IPS-15b (cell line): Measurements from ENCODE around the gene CKAP2L.
A peak's percentile ranks its signal among the peaks of the same experiment; 100 is the strongest.

Experiments used
- H3K27me3 ChIP-seq: one replicate; pipeline ENCODE4 v1.6.1; 2013; ENCODE audit warnings: low read length; ENCODE audit not compliant: control insufficient read depth, insufficient read depth
- H3K36me3 ChIP-seq: one replicate; pipeline ENCODE4 v1.6.1; 2013; ENCODE audit warnings: low read length; ENCODE audit not compliant: control insufficient read depth, insufficient read depth
- H3K4me1 ChIP-seq: one replicate; pipeline ENCODE4 v1.6.1; 2013; ENCODE audit warnings: mild to moderate bottlenecking, low read length; ENCODE audit not compliant: control insufficient read depth, insufficient read depth
- H3K4me3 ChIP-seq: one replicate; pipeline ENCODE4 v1.5.1; 2013; ENCODE audit warnings: low read depth, low read length
- H3K9ac ChIP-seq: one replicate; pipeline ENCODE4 v1.6.1; 2013; ENCODE audit warnings: low read depth, mild to moderate bottlenecking, low read length
- H3K9me3 ChIP-seq: one replicate; pipeline ENCODE4 v1.6.1; 2013; ENCODE audit warnings: mild to moderate bottlenecking, low read length; ENCODE audit not compliant: control insufficient read depth, insufficient read depth

CKAP2L gene

GRCh38 chr2:112764071-112765044 lies at the start of gene CKAP2L:
Gene CKAP2L, minus strand, starts transcription at chr2:112764609. Its CDS starts 11 bp downstream, at chr2:112764598.
- Histone ChIP-seq H3K36me3 (peaks cover 6% of the 10 kb centered on the region), H3K9me3 (no peaks in the 10 kb centered on the region), H3K27me3 (no peaks in the 10 kb centered on the region), H3K4me1 (peaks cover 7% of the 10 kb centered on the region), H3K4me3 (peak within 1 kb of the TSS; percentile 73), H3K9ac (no peak within 1 kb of the TSS)

GRCh38 chr2:112813280-112813966 lies 49.0 kb upstream of the CKAP2L start:
- Histone ChIP-seq H3K4me3 (no peak overlapping the region), H3K36me3 (no peaks in the 10 kb centered on the region), H3K4me1 (peaks cover 20% of the 10 kb centered on the region), H3K27me3 (no peaks in the 10 kb centered on the region), H3K9me3 (no peaks in the 10 kb centered on the region), H3K9ac (no peak overlapping the region)

DNA sequence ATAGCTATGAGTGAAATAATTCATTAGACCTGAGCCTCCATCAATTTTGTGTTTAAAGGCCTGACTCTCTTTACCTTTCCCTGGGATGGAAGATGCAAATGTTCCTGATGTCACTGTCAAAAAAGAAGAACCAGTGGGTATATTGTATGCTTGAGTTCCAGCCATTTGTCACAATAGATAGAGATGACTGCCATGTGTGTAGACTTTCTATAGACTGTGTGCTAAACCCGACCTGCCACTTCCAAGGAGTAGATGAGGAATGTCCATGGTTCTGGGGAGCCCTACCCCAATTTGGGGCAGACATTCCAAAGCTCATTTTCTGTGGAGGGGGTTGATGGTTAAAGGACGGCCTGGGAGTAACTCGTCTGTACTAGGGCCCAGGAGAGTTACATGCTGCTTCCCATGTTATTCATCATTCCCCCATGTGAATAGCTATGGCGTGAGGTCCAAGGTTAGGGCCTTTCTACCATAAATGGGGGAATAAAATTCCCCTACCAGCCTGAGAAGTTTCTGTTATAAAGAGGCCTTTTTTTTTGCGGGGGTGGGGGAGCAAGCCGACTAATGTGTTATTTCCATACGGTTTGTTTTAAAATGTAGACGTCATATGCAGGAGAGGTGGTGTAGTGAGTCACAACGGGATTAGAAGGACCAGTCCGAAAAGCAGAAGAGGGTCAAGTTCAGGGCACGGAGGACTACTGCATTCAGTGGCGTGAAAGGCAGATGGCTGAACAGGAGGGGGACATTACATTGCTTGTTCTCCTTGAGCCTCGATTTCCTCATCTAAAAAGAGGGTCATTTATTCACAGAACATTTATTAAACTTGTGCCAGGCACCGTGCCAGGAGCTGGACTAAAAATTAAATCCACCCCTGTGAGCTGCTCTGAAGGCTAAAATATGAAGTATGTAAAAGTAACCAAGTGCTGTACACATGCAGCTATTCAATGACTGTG lies 48.2 kb upstream of the CKAP2L start:
- H3K4me3 ChIP-seq, result no peak overlapping the region
- peaks cover 16% of the 10 kb centered on the region for H3K4me1 ChIP-seq
- H3K36me3 ChIP-seq, result no peaks in the 10 kb centered on the region
- H3K27me3 ChIP-seq, result no peaks in the 10 kb centered on the region
- H3K9ac ChIP-seq, result no peak overlapping the region
- no peaks in the 10 kb centered on the region for H3K9me3 ChIP-seq

GRCh38 chr2:112811841-112812306 lies 47.5 kb upstream of the CKAP2L start:
- H3K36me3 ChIP-seq, result no peaks in the 10 kb centered on the region
- H3K9ac ChIP-seq, result no peak overlapping the region
- H3K4me3 ChIP-seq, result no peak overlapping the region
- H3K4me1 ChIP-seq, result peaks cover 14% of the 10 kb centered on the region
- H3K27me3 ChIP-seq, result no peaks in the 10 kb centered on the region
- no peaks in the 10 kb centered on the region for H3K9me3 ChIP-seq

GRCh38 chr2:112811276-112811831 lies 46.9 kb upstream of the CKAP2L start:
- no peak overlapping the region for H3K9ac ChIP-seq

DNA sequence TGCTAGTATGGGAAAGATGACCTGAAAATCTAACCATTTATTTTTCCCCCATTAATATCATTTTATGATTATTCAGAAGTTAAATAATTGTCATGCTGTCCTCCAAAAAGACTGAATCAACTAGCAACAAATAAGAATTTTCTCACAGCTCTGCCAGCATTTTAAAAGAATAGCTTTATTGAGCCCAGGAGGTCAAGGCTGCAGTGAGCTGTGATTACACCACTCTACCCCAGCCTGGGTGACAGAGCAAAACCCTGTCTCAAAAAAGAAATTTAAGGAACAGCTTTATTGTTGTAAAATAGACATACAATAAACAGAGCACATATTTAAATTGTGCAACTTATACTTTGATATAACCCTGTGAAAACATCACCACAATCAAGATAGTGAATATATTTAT lies 44.7 kb upstream of the CKAP2L start:
- Histone ChIP-seq H3K9ac (no peak overlapping the region), H3K9me3 (no peaks in the 10 kb centered on the region), H3K27me3 (no peaks in the 10 kb centered on the region), H3K4me1 (peaks cover 11% of the 10 kb centered on the region), H3K4me3 (no peak overlapping the region), H3K36me3 (no peaks in the 10 kb centered on the region)

More at GRCh38 chr2:112811276-112811831, 46.9 kb upstream of the CKAP2L start:
- Histone ChIP-seq H3K27me3 (no peaks in the 10 kb centered on the region), H3K9me3 (no peaks in the 10 kb centered on the region), H3K4me1 (peaks cover 14% of the 10 kb centered on the region), H3K36me3 (no peaks in the 10 kb centered on the region), H3K4me3 (no peak overlapping the region)

DNA sequence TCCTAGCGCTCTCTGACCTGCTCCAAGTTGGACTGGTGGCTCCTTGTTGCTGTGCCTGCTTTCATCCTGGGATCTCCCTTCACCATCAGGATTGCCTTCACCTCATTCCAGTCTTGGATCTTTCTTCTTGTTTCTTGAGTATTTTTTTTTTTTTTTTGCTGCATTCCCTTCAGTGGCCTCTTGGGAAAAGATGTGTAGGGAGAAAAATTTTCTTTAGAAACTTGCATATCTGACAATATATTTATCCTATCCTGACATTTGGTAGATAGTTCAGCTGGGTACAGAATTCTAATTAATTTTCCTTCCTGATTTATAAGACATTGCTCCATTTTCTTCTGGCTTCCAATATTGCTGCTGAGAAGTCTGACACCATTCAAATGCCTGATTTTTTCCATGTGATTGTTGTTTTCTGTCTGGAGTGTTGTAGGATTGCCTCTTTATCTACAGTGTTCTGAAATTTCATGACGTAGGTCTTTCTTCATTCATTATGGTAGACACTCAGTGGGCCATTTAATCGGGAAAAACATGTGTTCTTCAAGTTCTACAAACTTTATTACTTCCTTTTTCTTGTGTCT lies 42.9 kb upstream of the CKAP2L start:
- no peaks in the 10 kb centered on the region for H3K9me3 ChIP-seq
- H3K36me3 ChIP-seq, result no peaks in the 10 kb centered on the region
- H3K4me3 ChIP-seq, result no peak overlapping the region
- H3K4me1 ChIP-seq, result no peaks in the 10 kb centered on the region
- no peak overlapping the region for H3K9ac ChIP-seq
- H3K27me3 ChIP-seq, result no peaks in the 10 kb centered on the region

DNA sequence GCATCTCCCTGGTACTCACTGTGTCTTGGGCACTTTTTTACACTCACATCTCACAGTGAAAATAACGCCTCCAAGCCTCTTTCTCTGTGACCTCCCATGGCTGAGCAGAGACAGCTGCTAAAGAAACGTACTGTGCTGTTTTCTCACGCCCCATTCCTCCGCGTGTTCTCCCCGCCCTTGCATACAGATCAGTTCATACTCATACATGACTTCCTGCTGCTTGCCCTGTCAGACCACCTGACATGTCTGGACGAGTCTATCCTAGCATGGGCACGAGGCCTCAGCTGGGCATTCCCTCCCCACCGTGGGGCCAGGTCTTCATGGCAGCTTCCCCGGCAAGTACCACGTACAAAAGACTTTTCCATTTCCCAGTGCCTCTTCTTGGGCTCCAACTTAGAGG lies 41.1 kb upstream of the CKAP2L start:
- no peak overlapping the region for H3K4me3 ChIP-seq
- no peak overlapping the region for H3K9ac ChIP-seq
- no peaks in the 10 kb centered on the region for H3K27me3 ChIP-seq
- no peaks in the 10 kb centered on the region for H3K4me1 ChIP-seq
- no peaks in the 10 kb centered on the region for H3K9me3 ChIP-seq
- H3K36me3 ChIP-seq, result no peaks in the 10 kb centered on the region

DNA sequence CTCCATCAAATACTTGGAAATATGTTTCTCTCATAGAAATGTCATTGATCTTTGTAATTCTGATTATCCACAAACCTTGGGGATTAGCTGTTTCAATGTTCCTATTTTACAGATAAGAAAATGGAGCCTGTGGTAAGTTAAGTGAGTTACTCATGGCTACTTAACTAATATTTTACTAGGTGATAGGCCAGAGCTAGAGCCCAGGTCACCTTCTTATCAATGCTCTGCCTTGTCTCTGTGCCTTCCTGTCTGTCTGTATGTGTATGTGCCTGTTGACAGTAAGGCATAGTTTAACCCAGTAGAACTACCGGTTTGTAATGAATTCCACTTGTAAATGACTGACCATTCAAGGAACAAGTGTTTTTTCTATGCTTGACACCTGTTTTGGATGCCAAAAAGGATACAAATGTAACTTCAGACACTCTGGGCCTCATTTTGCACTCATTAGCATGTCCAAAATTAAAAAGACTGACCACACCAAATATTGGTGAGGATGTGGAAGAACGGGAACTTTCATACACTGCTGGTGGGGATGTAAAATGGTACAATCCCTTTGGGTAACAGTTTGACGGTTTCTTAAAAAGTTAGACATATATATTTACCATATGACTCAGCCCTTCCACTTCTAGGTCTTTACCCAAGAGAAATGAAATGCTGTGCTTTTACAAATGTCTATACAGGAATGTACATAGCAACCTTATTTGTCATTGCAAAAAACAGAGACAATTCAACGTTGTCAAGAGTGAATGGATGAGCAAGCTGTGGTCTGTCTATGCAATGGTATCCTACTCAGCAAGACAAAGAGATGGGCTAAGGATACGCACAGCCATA lies 39.5 kb upstream of the CKAP2L start:
- H3K9me3 ChIP-seq, result no peaks in the 10 kb centered on the region
- H3K36me3 ChIP-seq, result no peaks in the 10 kb centered on the region
- no peaks in the 10 kb centered on the region for H3K27me3 ChIP-seq
- no peak overlapping the region for H3K9ac ChIP-seq
- H3K4me3 ChIP-seq, result no peak overlapping the region
- no peaks in the 10 kb centered on the region for H3K4me1 ChIP-seq

DNA sequence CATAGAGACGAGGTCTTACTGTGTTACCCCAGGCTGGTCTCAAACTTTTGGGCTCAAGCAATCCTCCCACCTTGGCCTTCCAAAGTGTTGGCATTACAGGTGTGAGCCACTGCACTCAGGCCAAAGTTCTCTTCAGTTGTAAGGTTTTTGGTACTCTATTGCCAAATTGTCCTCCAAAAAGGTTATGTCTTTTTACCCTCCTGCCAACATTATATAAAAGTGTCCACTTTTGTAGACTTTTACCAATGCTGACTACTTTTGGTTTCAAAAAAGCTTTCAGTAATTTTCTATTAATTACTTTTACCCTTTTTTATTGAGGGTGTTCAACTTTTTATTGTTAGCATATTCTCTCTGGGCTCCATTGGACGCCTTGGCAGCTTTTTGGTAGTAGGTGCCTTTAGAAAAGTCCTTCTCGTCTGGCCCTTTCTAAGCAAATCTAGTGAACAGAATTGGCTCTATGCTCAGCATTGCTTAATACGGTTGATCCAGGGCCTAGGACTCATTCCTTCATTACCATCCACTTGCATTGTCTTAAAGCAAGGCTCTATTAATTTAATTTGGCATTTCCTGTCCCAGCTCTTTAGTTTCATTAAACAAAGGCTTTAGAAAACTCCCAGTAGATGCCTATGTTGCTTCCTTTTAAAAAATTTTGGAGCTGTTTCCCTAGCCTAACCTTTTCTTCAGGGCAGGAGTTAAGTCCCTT lies 36.6 kb upstream of the CKAP2L start:
- Histone ChIP-seq H3K4me1 (no peaks in the 10 kb centered on the region), H3K27me3 (no peaks in the 10 kb centered on the region), H3K36me3 (no peaks in the 10 kb centered on the region), H3K9me3 (no peaks in the 10 kb centered on the region), H3K4me3 (no peak overlapping the region), H3K9ac (no peak overlapping the region)
